T1000 (cell line): ENCODE data around the gene TP53TG3B.
"Not testable (repeated sequence)": the region's sequence is repeated elsewhere in the genome, so short reads cannot be mapped to it uniquely, and the experiment has no call there.

Experiments used
- DNase-seq: peaks from one replicate; lab custom pipeline; 2025; ENCODE audit warnings: mixed read lengths; lab: John Stamatoyannopoulos, UW

TP53TG3B gene

GRCh38 chr16:33360541-33360940, at the start of gene TP53TG3B:
Gene TP53TG3B, plus strand, starts transcription at chr16:33360841. Its CDS starts 68 bp downstream, at chr16:33360909.
- DNase-seq, result not testable (repeated sequence)

- DNase-seq, result not testable (repeated sequence)
These were observed 24.2 kb upstream of the TP53TG3B start for GRCh38 chr16:33336226-33337012.

GRCh38 chr16:33337627-33338542, 22.8 kb upstream of the TP53TG3B start:
- DNase-seq, result not testable (repeated sequence)

- DNase-seq, result not testable (repeated sequence)
These were observed 22.1 kb upstream of the TP53TG3B start for GRCh38 chr16:33338543-33338951.

- DNase-seq, result not testable (repeated sequence)
These were observed 21.3 kb upstream of the TP53TG3B start for GRCh38 chr16:33339093-33340061.
